ENCODE results near the gene NMU.

The NMU gene

GRCh38 chr4:55612341-55612740, 23.8 kb downstream of the NMU start:
- no peak overlapping the region for H3K4me3 ChIP-seq (ENCODE audit: control insufficient read depth, low read depth, low read length)
- no peak for TF ChIP-seq CTCF (conservative IDR thresholded peaks at IDR 0.05; ENCODE audit: control insufficient read depth, insufficient read depth, low read depth, low read length)
- no peak for DNase-seq (ENCODE audit: low read depth)

- no peak for TF ChIP-seq CTCF (conservative IDR thresholded peaks at IDR 0.05; ENCODE audit: control insufficient read depth, insufficient read depth, low read depth, low read length)
- no peak overlapping the region for H3K4me3 ChIP-seq (ENCODE audit: control insufficient read depth, low read depth, low read length)
- DNase-seq (ENCODE audit: low read depth), result peak; percentile 4
Observed at GRCh38 chr4:55611358-55612059, 24.6 kb downstream of the NMU start.

- DNase-seq (ENCODE audit: low read depth), result no peak
- TF ChIP-seq CTCF (conservative IDR thresholded peaks at IDR 0.05; ENCODE audit: control insufficient read depth, insufficient read depth, low read depth, low read length), result no peak
- no peak overlapping the region for H3K4me3 ChIP-seq (ENCODE audit: control insufficient read depth, low read depth, low read length)
Observed at GRCh38 chr4:55610381-55610780, 25.7 kb downstream of the NMU start.

- peak; percentile 80 for DNase-seq (ENCODE audit: low read depth)
- no peak overlapping the region for H3K4me3 ChIP-seq (ENCODE audit: control insufficient read depth, low read depth, low read length)
- no peak for TF ChIP-seq CTCF (conservative IDR thresholded peaks at IDR 0.05; ENCODE audit: control insufficient read depth, insufficient read depth, low read depth, low read length)
Observed at GRCh38 chr4:55609393-55609866, 26.7 kb downstream of the NMU start.

GRCh38 chr4:55608591-55608990, 27.5 kb downstream of the NMU start:
- peak; percentile 57 for DNase-seq (ENCODE audit: low read depth)
- TF ChIP-seq CTCF (conservative IDR thresholded peaks at IDR 0.05; ENCODE audit: control insufficient read depth, insufficient read depth, low read depth, low read length), result no peak
- no peak overlapping the region for H3K4me3 ChIP-seq (ENCODE audit: control insufficient read depth, low read depth, low read length)

- no peak overlapping the region for H3K4me3 ChIP-seq (ENCODE audit: control insufficient read depth, low read depth, low read length)
- no peak for DNase-seq (ENCODE audit: low read depth)
- no peak for TF ChIP-seq CTCF (conservative IDR thresholded peaks at IDR 0.05; ENCODE audit: control insufficient read depth, insufficient read depth, low read depth, low read length)
Observed at GRCh38 chr4:55604996-55605395, 31.1 kb downstream of the NMU start.
